Esophagus squamous epithelium (tissue), 5 donors: Measurements from ENCODE around the gene NUDCD2. TPM values are rescaled to one million over a fixed set of nuclear protein-coding genes. Genes with fewer than 3 reads are reported as not detected.

ENCODE experiments used
- DNase-seq: peaks from one replicate; lab custom pipeline; 2025; lab: John Stamatoyannopoulos, UW
- H3K27ac ChIP-seq, 4 donors: fragments of 200-600 bp; sonication (generic); one replicate each; pipeline ENCODE4 v1.5.1; 2016 to 2019; ENCODE audit warnings: mild to moderate bottlenecking in 1 of 4
- H3K27me3 ChIP-seq, 4 donors: fragments of 200-600 bp; sonication (generic); 1 replicate in 3 of 4; 2 replicates in 1 of 4; pipeline versions ENCODE4 v1.5.1 to v1.6.0; 2017 to 2021; ENCODE audit warnings: antibody characterized with exemption in 1 of 4
- H3K36me3 ChIP-seq, 3 donors: fragments of 200-600 bp; sonication (generic); one replicate each; pipeline ENCODE4 v1.5.1; 2016 to 2019
- H3K4me1 ChIP-seq, 3 donors: fragments of 200-600 bp; sonication (generic); one replicate each; pipeline ENCODE4 v1.5.1; 2017 to 2019
- H3K4me3 ChIP-seq, 4 donors: fragments of 200-600 bp; sonication (generic); 1 replicate in 3 of 4; 2 replicates in 1 of 4; pipeline ENCODE4 v1.5.1; 2016 to 2019; ENCODE audit warnings: mild to moderate bottlenecking in 2 of 4, moderate library complexity in 1 of 4
- H3K9me3 ChIP-seq, 3 donors: fragments of 200-600 bp; sonication (generic); one replicate each; pipeline ENCODE4 v1.5.1; 2016 to 2019
- POLR2A ChIP-seq, 4 donors: fragments of 450-650 bp; IDR thresholded peaks; one replicate each; pipeline ENCODE4 v1.6.1; 2017; ENCODE audit warnings: antibody characterized with exemption in 4 of 4, mild to moderate bottlenecking in 4 of 4, moderate library complexity in 3 of 4
- WGBS, 2 donors: methylation state at CpG; one replicate each; pipeline ENCODE4 v1.1.5; 2018; 5-methylcytosine and 5-hydroxymethylcytosine counted together
- intact Hi-C: fragments of 100-400 bp; cut with DNase I; formaldehyde crosslinking; loops from one replicate; pipeline ENCODE4 v1.15.0; 2022
- total RNA-seq, 4 donors: library from RNA; depleted of rRNA; stranded (reverse); fragments of >200 nt; gene quantifications; one replicate each; pipeline ENCODE4 v1.1.0, GENCODE V29; 2016
- TF ChIP-seq, protein P1 (sequence below), 6 experiments: fragments of 450-650 bp in 4 of 6; fragments of 200-600 bp in 2 of 6; sonication (generic) in 2 of 6; IDR thresholded peaks; one replicate each; pipeline ENCODE4 v1.5.1; 2016 to 2019; ENCODE audit warnings: antibody characterized with exemption in 6 of 6, mild to moderate bottlenecking in 4 of 6, moderate library complexity in 4 of 6
- donor health status: DM: yes; HTN: yes; CAD: no.

Gene NUDCD2
- total RNA-seq, 4 donors from 2014 or later: 2.5 to 11.6 (median 6.1) TPM

DNA sequence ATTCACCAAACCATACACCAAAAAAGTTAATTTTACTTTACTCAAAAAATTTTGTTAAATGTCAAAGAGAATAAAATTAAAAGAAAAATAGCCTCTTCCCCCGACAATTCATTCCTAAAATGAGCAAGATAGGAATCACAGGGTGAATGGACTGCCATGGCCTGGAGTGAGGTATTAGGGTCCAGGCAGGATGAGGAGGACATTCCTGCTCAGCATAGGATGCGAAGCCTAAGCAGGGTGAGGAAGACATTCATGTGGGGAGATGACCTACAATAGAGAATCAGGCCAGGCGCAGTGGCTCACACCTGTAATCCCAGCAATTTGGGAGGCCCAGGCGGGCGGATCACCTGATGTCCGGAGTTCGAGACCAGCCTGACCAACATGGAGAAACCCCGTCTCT lies 8.4 kb downstream of the NUDCD2 start:
- H3K36me3 ChIP-seq: peaks cover 0 to 94% (median 6%) of the 10 kb centered on the region in 3 donors
- 96 to 97% methylated on average over 8 of the region's 8 CpGs for WGBS, 2 donors
- intact Hi-C loops: loop anchor here (10.0 kb wide), 1 partner anchor 63 kb away; no protein-coding TSS in a partner anchor
- DNase-seq: no peak
- H3K4me1 ChIP-seq: no peaks in the 10 kb centered on the region
- no peaks in the 10 kb centered on the region for H3K27me3 ChIP-seq
- H3K4me3 ChIP-seq: no peak overlapping the region
- no peak overlapping the region for H3K27ac ChIP-seq
- H3K9me3 ChIP-seq: no peaks in the 10 kb centered on the region
- no peak for TF ChIP-seq POLR2A (IDR thresholded peaks at IDR 0.05)
- TF ChIP-seq, protein P1, sequence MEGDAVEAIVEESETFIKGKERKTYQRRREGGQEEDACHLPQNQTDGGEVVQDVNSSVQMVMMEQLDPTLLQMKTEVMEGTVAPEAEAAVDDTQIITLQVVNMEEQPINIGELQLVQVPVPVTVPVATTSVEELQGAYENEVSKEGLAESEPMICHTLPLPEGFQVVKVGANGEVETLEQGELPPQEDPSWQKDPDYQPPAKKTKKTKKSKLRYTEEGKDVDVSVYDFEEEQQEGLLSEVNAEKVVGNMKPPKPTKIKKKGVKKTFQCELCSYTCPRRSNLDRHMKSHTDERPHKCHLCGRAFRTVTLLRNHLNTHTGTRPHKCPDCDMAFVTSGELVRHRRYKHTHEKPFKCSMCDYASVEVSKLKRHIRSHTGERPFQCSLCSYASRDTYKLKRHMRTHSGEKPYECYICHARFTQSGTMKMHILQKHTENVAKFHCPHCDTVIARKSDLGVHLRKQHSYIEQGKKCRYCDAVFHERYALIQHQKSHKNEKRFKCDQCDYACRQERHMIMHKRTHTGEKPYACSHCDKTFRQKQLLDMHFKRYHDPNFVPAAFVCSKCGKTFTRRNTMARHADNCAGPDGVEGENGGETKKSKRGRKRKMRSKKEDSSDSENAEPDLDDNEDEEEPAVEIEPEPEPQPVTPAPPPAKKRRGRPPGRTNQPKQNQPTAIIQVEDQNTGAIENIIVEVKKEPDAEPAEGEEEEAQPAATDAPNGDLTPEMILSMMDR (IDR thresholded peaks at IDR 0.05): no peak

DNA sequence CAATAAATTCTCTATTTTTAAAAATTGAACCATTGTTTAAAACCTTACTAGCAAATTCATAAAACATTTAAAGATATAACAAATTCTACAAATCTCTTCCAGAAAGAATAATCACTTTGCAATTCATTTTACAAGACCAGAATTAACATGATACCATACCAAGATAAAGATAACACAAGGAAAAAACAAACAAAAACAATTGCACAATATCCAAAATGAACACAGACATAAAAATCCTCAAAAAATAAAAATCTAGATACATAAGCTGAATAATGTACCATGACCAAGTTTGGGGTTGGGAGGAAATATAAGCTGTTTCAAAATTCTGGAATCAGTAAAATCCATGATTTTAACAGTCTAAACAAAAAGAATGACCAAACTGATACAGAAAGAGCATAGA lies 11.4 kb downstream of the NUDCD2 start:
- Histone ChIP-seq H3K27me3 (no peaks in the 10 kb centered on the region), H3K4me3 (no peak overlapping the region), H3K27ac (no peak overlapping the region), H3K9me3 (no peaks in the 10 kb centered on the region), H3K4me1 (no peaks in the 10 kb centered on the region), H3K36me3 (peaks cover 3 to 94% (median 6%) of the 10 kb centered on the region in 3 donors)
- no peak for DNase-seq
- intact Hi-C loops: no loop called here
- TF ChIP-seq, protein P1 (IDR thresholded peaks at IDR 0.05): no peak
- TF ChIP-seq POLR2A (IDR thresholded peaks at IDR 0.05): no peak

DNA sequence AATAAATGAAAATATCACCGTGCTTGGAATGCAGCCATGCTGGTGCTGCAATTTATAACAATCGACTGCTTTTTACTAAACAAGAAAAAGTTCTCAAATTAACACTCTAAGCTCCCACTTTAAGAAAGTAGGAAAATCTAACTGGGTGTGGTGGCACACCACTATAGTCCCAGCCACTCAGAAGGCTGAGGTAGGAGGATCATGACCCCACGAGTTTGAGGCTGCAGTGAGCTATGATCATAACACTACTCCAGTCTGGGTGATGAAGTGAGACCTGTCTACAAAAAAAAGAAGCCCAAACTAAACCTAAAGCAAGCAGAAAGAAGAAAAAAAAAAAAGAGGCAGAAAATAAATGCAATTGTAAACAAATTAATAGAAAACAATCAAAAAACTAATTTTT lies 12.0 kb downstream of the NUDCD2 start:
- 85 to 86% methylated on average over 3 of the region's 3 CpGs for WGBS, 2 donors
- H3K4me1 ChIP-seq: no peaks in the 10 kb centered on the region
- no peak for DNase-seq
- no peak overlapping the region for H3K27ac ChIP-seq
- intact Hi-C loops: no loop called here
- no peaks in the 10 kb centered on the region for H3K27me3 ChIP-seq
- TF ChIP-seq POLR2A (IDR thresholded peaks at IDR 0.05): no peak
- TF ChIP-seq, protein P1 (IDR thresholded peaks at IDR 0.05): no peak
- H3K36me3 ChIP-seq: peaks cover 3 to 94% (median 6%) of the 10 kb centered on the region in 3 donors
- H3K4me3 ChIP-seq: no peak overlapping the region
- no peaks in the 10 kb centered on the region for H3K9me3 ChIP-seq

DNA sequence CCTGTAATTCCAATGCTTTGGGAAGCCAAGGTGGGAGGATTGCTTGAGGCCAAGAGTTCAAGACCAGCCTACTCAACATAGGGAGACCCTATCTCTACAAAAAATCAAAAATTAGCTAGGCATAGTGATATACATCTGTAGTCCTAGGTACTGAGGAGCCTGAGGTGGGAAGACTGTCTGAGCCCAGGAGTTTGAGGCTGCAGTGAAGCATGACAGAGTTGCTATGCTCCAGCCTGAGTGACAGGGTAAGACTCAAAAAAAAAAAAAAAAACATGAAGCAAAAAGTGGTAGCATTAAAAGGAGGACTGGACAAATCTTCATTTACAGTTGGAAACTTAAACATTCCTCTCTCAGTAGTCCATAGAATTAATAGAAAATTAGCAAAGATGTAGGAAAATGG lies 12.7 kb downstream of the NUDCD2 start:
- no peaks in the 10 kb centered on the region for H3K27me3 ChIP-seq
- H3K9me3 ChIP-seq: no peaks in the 10 kb centered on the region
- H3K4me1 ChIP-seq: no peaks in the 10 kb centered on the region
- peaks cover 6 to 95% (median 7%) of the 10 kb centered on the region in 3 donors for H3K36me3 ChIP-seq
- intact Hi-C loops: no loop called here
- no peak overlapping the region for H3K27ac ChIP-seq
- no peak for DNase-seq
- H3K4me3 ChIP-seq: no peak overlapping the region
- TF ChIP-seq, protein P1 (IDR thresholded peaks at IDR 0.05): no peak
- no peak for TF ChIP-seq POLR2A (IDR thresholded peaks at IDR 0.05)

DNA sequence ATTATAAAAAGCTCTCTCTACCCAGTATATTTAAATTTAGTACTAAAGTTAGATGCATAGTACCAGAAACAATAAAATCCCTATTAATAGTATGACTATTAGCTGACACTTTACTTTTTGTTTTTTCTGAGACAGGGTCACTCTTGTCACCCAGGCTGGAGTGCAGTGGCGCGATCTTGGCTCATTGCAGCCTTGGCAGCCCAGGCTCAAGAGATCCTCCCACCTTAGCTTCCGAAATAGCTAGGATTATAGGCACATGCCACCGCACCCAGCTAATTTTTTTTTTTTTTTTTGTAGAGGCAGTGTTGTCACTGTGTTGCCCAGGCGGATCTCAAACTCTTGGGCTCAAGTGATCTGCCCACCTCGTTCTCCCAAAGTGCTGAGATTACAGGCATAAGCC lies 14.6 kb downstream of the NUDCD2 start:
- Histone ChIP-seq H3K27me3 (no peaks in the 10 kb centered on the region), H3K4me1 (peaks cover 0 to 9% (median 0%) of the 10 kb centered on the region in 3 donors), H3K36me3 (peaks cover 6 to 98% (median 7%) of the 10 kb centered on the region in 3 donors), H3K27ac (no peak overlapping the region), H3K4me3 (no peak overlapping the region), H3K9me3 (no peaks in the 10 kb centered on the region)
- intact Hi-C loops: no loop called here
- no peak for TF ChIP-seq POLR2A (IDR thresholded peaks at IDR 0.05)
- TF ChIP-seq, protein P1 (IDR thresholded peaks at IDR 0.05): no peak
- WGBS, 2 donors: 74 to 88% methylated on average over 6 of the region's 6 CpGs
- DNase-seq: no peak
